ENCODE data around the gene SV2C. TPM values are rescaled to one million over a fixed set of nuclear protein-coding genes. Genes with fewer than 3 reads are reported as not detected.
"Not testable (repeated sequence)": the region's sequence is repeated elsewhere in the genome, so short reads cannot be mapped to it uniquely, and the experiment has no call there.

The SV2C gene
- total RNA-seq, 2 donors from 2014 or later, result 0.52 TPM; not detected in 1

DNA sequence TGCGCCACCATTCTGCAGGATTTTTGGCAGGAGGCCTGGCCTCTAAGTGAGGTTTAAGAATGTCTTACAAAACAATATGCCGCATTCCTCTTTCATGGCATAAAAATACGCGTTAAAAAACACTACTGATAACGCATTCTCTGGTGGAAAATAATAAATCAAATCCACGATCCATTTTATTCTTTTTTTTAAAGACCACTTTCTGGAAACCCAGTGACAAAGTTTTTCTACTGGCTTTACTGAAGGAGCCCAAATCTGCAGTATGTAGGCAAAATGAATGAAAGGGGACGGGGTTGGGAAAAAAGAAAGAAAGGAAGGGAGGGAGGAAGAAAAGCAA is 2.0 kb downstream of the SV2C start:
- H3K27me3 ChIP-seq, result peaks cover 0 to 10% of the 10 kb centered on the region in 2 donors
- peaks cover 28% of the 10 kb centered on the region for H3K4me1 ChIP-seq
- no peak for DNase-seq
- H3K4me3 ChIP-seq, result no peak overlapping the region
- TF ChIP-seq POLR2A (IDR thresholded peaks at IDR 0.05), result no peak
- TF ChIP-seq, protein P1, sequence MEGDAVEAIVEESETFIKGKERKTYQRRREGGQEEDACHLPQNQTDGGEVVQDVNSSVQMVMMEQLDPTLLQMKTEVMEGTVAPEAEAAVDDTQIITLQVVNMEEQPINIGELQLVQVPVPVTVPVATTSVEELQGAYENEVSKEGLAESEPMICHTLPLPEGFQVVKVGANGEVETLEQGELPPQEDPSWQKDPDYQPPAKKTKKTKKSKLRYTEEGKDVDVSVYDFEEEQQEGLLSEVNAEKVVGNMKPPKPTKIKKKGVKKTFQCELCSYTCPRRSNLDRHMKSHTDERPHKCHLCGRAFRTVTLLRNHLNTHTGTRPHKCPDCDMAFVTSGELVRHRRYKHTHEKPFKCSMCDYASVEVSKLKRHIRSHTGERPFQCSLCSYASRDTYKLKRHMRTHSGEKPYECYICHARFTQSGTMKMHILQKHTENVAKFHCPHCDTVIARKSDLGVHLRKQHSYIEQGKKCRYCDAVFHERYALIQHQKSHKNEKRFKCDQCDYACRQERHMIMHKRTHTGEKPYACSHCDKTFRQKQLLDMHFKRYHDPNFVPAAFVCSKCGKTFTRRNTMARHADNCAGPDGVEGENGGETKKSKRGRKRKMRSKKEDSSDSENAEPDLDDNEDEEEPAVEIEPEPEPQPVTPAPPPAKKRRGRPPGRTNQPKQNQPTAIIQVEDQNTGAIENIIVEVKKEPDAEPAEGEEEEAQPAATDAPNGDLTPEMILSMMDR (IDR thresholded peaks at IDR 0.05), result no peak
- H3K36me3 ChIP-seq (replicated peaks in 1 of 2; ENCODE audit: insufficient read depth in 1 of 2, low read depth in 2 of 2), result no peaks in the 10 kb centered on the region
- 16 to 25% methylated on average over 7 of the region's 7 CpGs for WGBS, 2 donors
- no peak overlapping the region for H3K27ac ChIP-seq
- no peaks in the 10 kb centered on the region for H3K9me3 ChIP-seq
- intact Hi-C loops (cut with DNase I), result no loop called here
- no peak for ATAC-seq

GRCh38 chr5:76086095-76086494 is 2.9 kb downstream of the SV2C start:
- Histone ChIP-seq H3K9me3 (no peaks in the 10 kb centered on the region), H3K27me3 (peaks cover 0 to 10% of the 10 kb centered on the region in 2 donors), H3K4me3 (no peak overlapping the region), H3K27ac (no peak overlapping the region), H3K36me3 (replicated peaks in 1 of 2; ENCODE audit: insufficient read depth in 1 of 2, low read depth in 2 of 2) (no peaks in the 10 kb centered on the region), H3K4me1 (peaks cover 28% of the 10 kb centered on the region)
- WGBS, 2 donors, result 50 to 61% methylated on average over 4 of the region's 4 CpGs
- intact Hi-C loops (cut with DNase I), result no loop called here
- DNase-seq (no peak), ATAC-seq (no peak)
- no peak for TF ChIP-seq POLR2A (IDR thresholded peaks at IDR 0.05)
- TF ChIP-seq, protein P1 (IDR thresholded peaks at IDR 0.05), result no peak

- H3K27ac ChIP-seq, result not testable (repeated sequence)
These were observed 6.0 kb downstream of the SV2C start for GRCh38 chr5:76089156-76089555.

DNA sequence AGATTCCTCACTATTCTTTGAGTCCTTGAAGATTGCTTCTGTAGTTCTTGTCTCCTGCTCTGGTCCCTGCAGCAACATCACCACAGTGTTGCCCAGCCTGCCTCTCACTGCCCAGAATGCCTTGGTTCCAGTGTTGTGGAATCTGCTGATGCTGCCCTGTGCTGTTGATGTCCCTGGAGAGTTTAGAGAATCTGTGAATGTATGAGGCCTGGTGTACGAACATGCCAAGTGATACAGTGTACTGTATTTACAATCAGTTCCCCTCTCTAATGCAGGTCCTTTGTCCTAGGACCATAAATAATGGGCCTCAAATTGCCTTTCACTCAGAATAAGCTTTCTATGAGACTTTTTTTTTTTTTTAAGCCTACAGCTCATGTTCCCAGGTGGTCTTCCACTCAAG is 8.2 kb downstream of the SV2C start:
- no peak overlapping the region for H3K4me3 ChIP-seq
- no peaks in the 10 kb centered on the region for H3K4me1 ChIP-seq
- no peaks in the 10 kb centered on the region for H3K27me3 ChIP-seq
- H3K27ac ChIP-seq, result no peak overlapping the region
- intact Hi-C loops (cut with DNase I), result no loop called here
- no peaks in the 10 kb centered on the region for H3K9me3 ChIP-seq
- H3K36me3 ChIP-seq (replicated peaks in 1 of 2; ENCODE audit: insufficient read depth in 1 of 2, low read depth in 2 of 2), result no peaks in the 10 kb centered on the region
- TF ChIP-seq, protein P1 (IDR thresholded peaks at IDR 0.05), result no peak
- no peak for TF ChIP-seq POLR2A (IDR thresholded peaks at IDR 0.05)
- ATAC-seq (no peak), DNase-seq (no peak)
- 68 to 82% methylated on average over 1 of the region's 1 CpG for WGBS, 2 donors

More at GRCh38 chr5:76089156-76089555, 6.0 kb downstream of the SV2C start:
- intact Hi-C loops (cut with DNase I); H3K36me3 ChIP-seq (replicated peaks in 1 of 2; ENCODE audit: insufficient read depth in 1 of 2, low read depth in 2 of 2); H3K27me3 ChIP-seq; H3K4me3 ChIP-seq; ATAC-seq; H3K9me3 ChIP-seq; DNase-seq: not testable (repeated sequence)
- WGBS, 2 donors, result 72 to 80% methylated on average over 2 of the region's 2 CpGs
- peaks cover 10% of the 10 kb centered on the region for H3K4me1 ChIP-seq

DNA sequence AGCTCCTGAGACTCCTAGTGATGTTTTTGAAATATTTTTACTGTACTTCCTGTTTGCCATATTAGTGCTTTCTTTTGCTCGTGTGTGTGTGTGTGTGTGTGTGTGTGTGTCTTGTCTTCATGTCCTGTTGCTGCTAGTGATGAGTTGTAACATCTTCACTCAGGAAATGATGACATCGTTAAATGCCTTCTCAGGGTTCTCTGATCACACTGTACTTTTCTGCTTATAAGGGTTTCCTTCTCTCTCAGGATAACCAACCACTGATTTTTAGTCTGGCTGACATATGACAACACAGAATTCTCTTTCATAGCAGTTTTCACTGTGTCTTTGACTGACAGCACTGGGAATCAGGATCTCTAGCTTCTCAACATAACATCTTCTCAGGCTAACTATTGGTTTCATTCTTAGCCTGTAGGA is 16.1 kb downstream of the SV2C start:
- no peak overlapping the region for H3K27ac ChIP-seq
- no peak overlapping the region for H3K4me3 ChIP-seq
- no peaks in the 10 kb centered on the region for H3K27me3 ChIP-seq
- H3K9me3 ChIP-seq, result no peaks in the 10 kb centered on the region
- 41 to 63% methylated on average over 2 of the region's 2 CpGs for WGBS, 2 donors
- DNase-seq (no peak), ATAC-seq (no peak)
- H3K4me1 ChIP-seq, result no peaks in the 10 kb centered on the region
- TF ChIP-seq, protein P1 (IDR thresholded peaks at IDR 0.05), result no peak
- TF ChIP-seq POLR2A (IDR thresholded peaks at IDR 0.05), result no peak
- H3K36me3 ChIP-seq (replicated peaks in 1 of 2; ENCODE audit: insufficient read depth in 1 of 2, low read depth in 2 of 2), result no peaks in the 10 kb centered on the region
- intact Hi-C loops (cut with DNase I), result no loop called here
